Ishikawa (cell line): ENCODE measurements around the gene TSPAN5.

ENCODE experiments used
- CEBPB ChIP-seq: IDR thresholded peaks from 2 replicates; pipeline ENCODE4 v1.6.1; 2012
- EGR1 ChIP-seq: IDR thresholded peaks from 2 replicates; pipeline ENCODE4 v1.6.1; 2012
- EP300 ChIP-seq: IDR thresholded peaks from 2 replicates; pipeline ENCODE4 v1.6.1; 2012; ENCODE audit warnings: borderline replicate concordance
- FOXM1 ChIP-seq: IDR thresholded peaks from 2 replicates; pipeline ENCODE4 v1.6.1; 2012; ENCODE audit warnings: low read depth, borderline replicate concordance
- MAX ChIP-seq: IDR thresholded peaks from 2 replicates; pipeline ENCODE4 v1.6.1; 2012
- NFIC ChIP-seq: IDR thresholded peaks from 2 replicates; pipeline ENCODE4 v1.6.1; 2012
- RAD21 ChIP-seq: IDR thresholded peaks from 2 replicates; pipeline ENCODE4 v1.6.1; 2012; ENCODE audit warnings: low read depth
- REST ChIP-seq: IDR thresholded peaks from 2 replicates; pipeline ENCODE4 v1.6.1; 2012; ENCODE audit warnings: low read depth, mild to moderate bottlenecking
- TAF1 ChIP-seq: IDR thresholded peaks from 2 replicates; pipeline ENCODE4 v1.6.1; 2012; ENCODE audit warnings: low read depth, mild to moderate bottlenecking
- TCF12 ChIP-seq: IDR thresholded peaks from 2 replicates; pipeline ENCODE4 v1.6.1; 2012; ENCODE audit warnings: low read depth
- TEAD4 ChIP-seq: IDR thresholded peaks from 2 replicates; pipeline ENCODE4 v1.6.1; 2012
- YY1 ChIP-seq: IDR thresholded peaks from 2 replicates; pipeline ENCODE4 v1.6.1; 2012; ENCODE audit warnings: low read depth
- ZBTB7A ChIP-seq: IDR thresholded peaks from 2 replicates; pipeline ENCODE4 v1.6.1; 2012; ENCODE audit warnings: low read depth
- TF ChIP-seq, protein P1 (sequence below): IDR thresholded peaks from 2 replicates; pipeline ENCODE4 v1.6.1; 2012

DNA sequence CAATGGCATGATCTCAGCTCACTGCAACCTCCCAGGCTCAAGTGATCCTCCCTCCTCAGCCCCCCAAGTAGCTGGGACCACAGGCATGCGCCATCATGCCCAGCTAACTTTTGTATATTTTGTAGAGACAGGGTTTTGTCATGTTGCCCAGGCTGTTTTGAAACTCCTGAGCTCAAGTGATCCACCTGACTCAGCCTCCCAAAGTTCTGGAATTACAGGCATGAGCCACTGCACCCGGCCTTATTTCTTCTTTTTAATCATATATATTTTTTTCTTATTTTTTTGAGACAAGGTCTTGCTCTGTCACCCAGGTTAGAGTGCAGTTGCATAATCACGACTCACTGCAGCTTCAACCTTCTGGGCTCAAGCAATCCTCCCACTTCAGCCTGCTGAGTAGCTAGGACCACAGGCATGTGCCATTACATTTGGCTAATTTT lies 184.0 kb downstream of the TSPAN5 start:
- TF ChIP-seq REST (no peak), EGR1 (no peak), TAF1 (no peak), TEAD4 (no peak), MAX (no peak), CEBPB (no peak), YY1 (no peak), EP300 (no peak), RAD21 (no peak), ZBTB7A (no peak), FOXM1 (no peak), NFIC (no peak), TCF12 (no peak)
- TF ChIP-seq, protein P1, sequence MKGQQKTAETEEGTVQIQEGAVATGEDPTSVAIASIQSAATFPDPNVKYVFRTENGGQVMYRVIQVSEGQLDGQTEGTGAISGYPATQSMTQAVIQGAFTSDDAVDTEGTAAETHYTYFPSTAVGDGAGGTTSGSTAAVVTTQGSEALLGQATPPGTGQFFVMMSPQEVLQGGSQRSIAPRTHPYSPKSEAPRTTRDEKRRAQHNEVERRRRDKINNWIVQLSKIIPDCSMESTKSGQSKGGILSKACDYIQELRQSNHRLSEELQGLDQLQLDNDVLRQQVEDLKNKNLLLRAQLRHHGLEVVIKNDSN = no peak
